BJ (cell line): ENCODE measurements around the gene ATP10A. TPM values are rescaled to one million over a fixed set of nuclear protein-coding genes. Genes with fewer than 3 reads are reported as not detected.

Experiments used
- CTCF ChIA-PET: fragments of 350-600 bp; formaldehyde crosslinking; extraction: SDS; loops from one replicate; lab custom pipeline; 2021; ENCODE audit warnings: antibody characterized with exemption, inconsistent platforms; lab: Yijun Ruan, JAX
- POLR2A ChIA-PET: fragments of 300-600 bp; sonication (Branson Sonifier 250); formaldehyde crosslinking; extraction: SDS; loops from one replicate; lab custom pipeline; 2021; ENCODE audit warnings: antibody characterized with exemption; lab: Charles Lee
- DNase-seq: peaks from one replicate; pipeline ENCODE4 v3.0.0-alpha.2; 2011; ENCODE audit warnings: low read depth
- H3K27me3 ChIP-seq: 2 replicates; pipeline ENCODE4 v1.6.0; 2011; ENCODE audit warnings: low read length; ENCODE audit not compliant: control insufficient read depth, insufficient read depth
- H3K36me3 ChIP-seq: 2 replicates; pipeline ENCODE4 v1.5.1; 2011; ENCODE audit warnings: low read length; ENCODE audit not compliant: control insufficient read depth, insufficient read depth
- H3K4me3 ChIP-seq: 2 replicates; pipeline ENCODE4 v1.5.1; 2011; ENCODE audit warnings: low read depth, mild to moderate bottlenecking, control low read depth, low read length
- CTCF ChIP-seq: IDR thresholded peaks from 2 replicates; pipeline ENCODE4 v1.5.1; 2011; ENCODE audit warnings: low read depth, mild to moderate bottlenecking, control low read depth, inconsistent platforms, low read length, moderate library complexity; ENCODE audit not compliant: insufficient read depth
- polyA plus RNA-seq: library from polyadenylated mRNA; depleted of rRNA; stranded (reverse); fragments of >200 nt; gene quantifications from 2 replicates; pipeline ENCODE4 v1.2.3, GENCODE V29; 2011

Gene ATP10A
- polyA plus RNA-seq, 1 experiment = 28.0 TPM

GRCh38 chr15:25705433-25706115 is 157.6 kb downstream of the ATP10A start:
- CTCF ChIA-PET = interaction anchor here (1.4 kb wide), 1 partner anchor 12 kb away, joined by 4 read pairs; no protein-coding TSS in a partner anchor
- no peak overlapping the region for H3K4me3 ChIP-seq
- POLR2A ChIA-PET = no interaction called here
- no peak for TF ChIP-seq CTCF
- no peak for DNase-seq
- peaks cover 7% of the 10 kb centered on the region for H3K36me3 ChIP-seq
- H3K27me3 ChIP-seq = no peaks in the 10 kb centered on the region

GRCh38 chr15:25703726-25704125 is 159.4 kb downstream of the ATP10A start:
- CTCF ChIA-PET = interaction anchor here (1.4 to 1.9 kb wide), 2 partner anchors 14 to 230 kb away, joined by 4 to 5 read pairs; no protein-coding TSS in a partner anchor

GRCh38 chr15:25701721-25702465 is 161.2 kb downstream of the ATP10A start:
- Histone ChIP-seq H3K27me3 (no peaks in the 10 kb centered on the region), H3K4me3 (no peak overlapping the region), H3K36me3 (peaks cover 6% of the 10 kb centered on the region)
- no peak for TF ChIP-seq CTCF
- DNase-seq = no peak
- POLR2A ChIA-PET = no interaction called here
- CTCF ChIA-PET = interaction anchor here (2.2 kb wide), 1 partner anchor 8 kb away, joined by 7 read pairs; no protein-coding TSS in a partner anchor

More at GRCh38 chr15:25703726-25704125, 159.4 kb downstream of the ATP10A start:
- no peak for DNase-seq
- TF ChIP-seq CTCF = no peak
- Histone ChIP-seq H3K4me3 (no peak overlapping the region), H3K36me3 (peaks cover 6% of the 10 kb centered on the region), H3K27me3 (no peaks in the 10 kb centered on the region)
- POLR2A ChIA-PET = no interaction called here

GRCh38 chr15:25700916-25701315 is 162.2 kb downstream of the ATP10A start:
- no peak for DNase-seq
- no peak overlapping the region for H3K4me3 ChIP-seq
- ChIA-PET CTCF (interaction anchor here (2.2 kb wide), 1 partner anchor 9 kb away, joined by 7 read pairs; no protein-coding TSS in a partner anchor), POLR2A (no interaction called here)
- H3K27me3 ChIP-seq = no peaks in the 10 kb centered on the region
- no peak for TF ChIP-seq CTCF
- peaks cover 9% of the 10 kb centered on the region for H3K36me3 ChIP-seq

GRCh38 chr15:25697586-25697985 is 165.5 kb downstream of the ATP10A start:
- peaks cover 13% of the 10 kb centered on the region for H3K36me3 ChIP-seq
- H3K4me3 ChIP-seq = no peak overlapping the region
- ChIA-PET CTCF (interaction anchor here (0.6 to 2.6 kb wide), 2 partner anchors 13 to 169 kb away, joined by 3 to 17 read pairs; no protein-coding TSS in a partner anchor), POLR2A (no interaction called here)
- TF ChIP-seq CTCF = no peak
- DNase-seq = no peak
- H3K27me3 ChIP-seq = no peaks in the 10 kb centered on the region
